H1 (cell line): Measurements from ENCODE around the gene NFYB. TPM values are rescaled to one million over a fixed set of nuclear protein-coding genes. Genes with fewer than 3 reads are reported as not detected.

Source experiments
- CTCF ChIA-PET: fragments of 300-600 bp; sonication (Branson Sonifier 250); formaldehyde crosslinking; loops from one replicate; lab custom pipeline; 2021; ENCODE audit not compliant: partially characterized antibody; lab: Charles Lee
- POLR2A ChIA-PET: fragments of 300-600 bp; sonication (Branson Sonifier 250); formaldehyde crosslinking; loops from one replicate; lab custom pipeline; 2021; ENCODE audit warnings: inconsistent platforms; ENCODE audit not compliant: partially characterized antibody; lab: Charles Lee
- DNase-seq, 2 experiments: peaks; one replicate each; pipeline versions ENCODE4 v3.0.0 to v3.0.0-alpha.2; 2010 to 2022; ENCODE audit warnings: low spot score in 2 of 2, low read depth in 1 of 2, mixed read lengths in 1 of 2
- FAIRE-seq: peaks from 2 replicates; lab custom pipeline; 2011; peaks lifted over from hg19 to GRCh38; lab: Jason Lieb, UNC
- H2AFZ ChIP-seq: 2 replicates; pipeline ENCODE4 v1.8.1; 2012; ENCODE audit warnings: low read length, inconsistent platforms
- H2AK5ac ChIP-seq: 2 replicates; pipeline ENCODE4 v1.6.1; 2013; ENCODE audit warnings: low read depth, low read length
- H2BK120ac ChIP-seq: replicated peaks from 2 replicates; pipeline ENCODE3; 2013; ENCODE audit warnings: low read depth, low read length, inconsistent platforms
- H2BK12ac ChIP-seq: 2 replicates; pipeline ENCODE4 v1.6.1; 2013; ENCODE audit warnings: low read depth, low read length
- H2BK15ac ChIP-seq: 2 replicates; pipeline ENCODE4 v1.6.1; 2013; ENCODE audit warnings: low read length
- H2BK20ac ChIP-seq: 2 replicates; pipeline ENCODE4 v1.6.1; 2013; ENCODE audit warnings: low read length
- H2BK5ac ChIP-seq: 2 replicates; pipeline ENCODE4 v1.6.1; 2013; ENCODE audit warnings: low read depth, low read length
- H3K14ac ChIP-seq: 2 replicates; pipeline ENCODE4 v1.6.1; 2013; ENCODE audit warnings: inconsistent platforms; ENCODE audit not compliant: insufficient read length
- H3K18ac ChIP-seq: 2 replicates; pipeline ENCODE4 v1.6.1; 2013; ENCODE audit warnings: low read length; ENCODE audit errors: extremely low read depth
- H3K23ac ChIP-seq: 2 replicates; pipeline ENCODE4 v1.6.1; 2013; ENCODE audit warnings: inconsistent platforms; ENCODE audit not compliant: insufficient read length
- H3K23me2 ChIP-seq: 2 replicates; pipeline ENCODE4 v1.6.1; 2013; ENCODE audit warnings: low read depth, low read length
- H3K27ac ChIP-seq: 2 replicates; pipeline ENCODE4 v1.6.1; 2011; ENCODE audit warnings: low read depth, low read length, inconsistent platforms
- H3K27me3 ChIP-seq, 4 experiments: replicated peaks in 1 of 4; 1 replicate in 1 of 4; 2 replicates in 3 of 4; pipeline versions ENCODE4 v1.6.1 to v1.8.1; 2011 to 2013; ENCODE audit warnings: low read length in 3 of 4, mild to moderate bottlenecking in 3 of 4, inconsistent platforms in 2 of 4, mixed read lengths in 2 of 4, moderate library complexity in 1 of 4; ENCODE audit not compliant: control insufficient read depth in 3 of 4, insufficient read depth in 3 of 4; ENCODE audit errors: extremely low read depth in 1 of 4
- H3K36me3 ChIP-seq, 4 experiments: 2 replicates each; pipeline versions ENCODE4 v1.6.1 to v1.8.1; 2011 to 2013; ENCODE audit warnings: mild to moderate bottlenecking in 4 of 4, low read length in 3 of 4, moderate library complexity in 2 of 4, control low read depth in 1 of 4, inconsistent platforms in 1 of 4; ENCODE audit not compliant: insufficient read depth in 4 of 4, control insufficient read depth in 2 of 4
- H3K4ac ChIP-seq: replicated peaks from 2 replicates; pipeline ENCODE3; 2013; ENCODE audit warnings: low read length, low read depth, mixed read lengths, inconsistent platforms; ENCODE audit not compliant: insufficient read length
- H3K4me1 ChIP-seq, 4 experiments: replicated peaks in 1 of 4; 1 replicate in 1 of 4; 2 replicates in 3 of 4; pipeline versions ENCODE4 v1.6.1 to v1.8.1; 2011 to 2013; ENCODE audit warnings: low read length in 3 of 4, inconsistent platforms in 2 of 4, mixed read lengths in 1 of 4; ENCODE audit not compliant: insufficient read depth in 4 of 4, control insufficient read depth in 3 of 4
- H3K4me2 ChIP-seq, 2 experiments: 2 replicates each; pipeline versions ENCODE4 v1.6.1 to v1.8.1; 2011 to 2013; ENCODE audit warnings: low read depth in 2 of 2, low read length in 2 of 2, control low read depth in 1 of 2, inconsistent platforms in 1 of 2, mild to moderate bottlenecking in 1 of 2; ENCODE audit not compliant: insufficient read depth in 1 of 2
- H3K4me3 ChIP-seq, 4 experiments: fragments of 200-600, 300-600 bp in 1 of 4; sonication (generic), shearing (Covaris generic), sonication (Bioruptor Twin) in 1 of 4; 2 replicates each; pipeline versions ENCODE4 v1.5.1 to v1.8.1; 2011 to 2016; ENCODE audit warnings: low read length in 4 of 4, low read depth in 3 of 4, control low read depth in 2 of 4, inconsistent platforms in 2 of 4, mild to moderate bottlenecking in 2 of 4, mixed read lengths in 1 of 4, moderate library complexity in 1 of 4; ENCODE audit not compliant: insufficient read depth in 2 of 4; ENCODE audit errors: extremely low read depth in 1 of 4
- H3K56ac ChIP-seq: replicated peaks from 2 replicates; pipeline ENCODE3; 2013; ENCODE audit warnings: low read depth, mild to moderate bottlenecking, mixed read lengths, low read length, inconsistent platforms; ENCODE audit not compliant: insufficient read length
- H3K79me1 ChIP-seq: 2 replicates; pipeline ENCODE4 v1.6.1; 2013; ENCODE audit warnings: low read depth, low read length, control low read depth
- H3K79me2 ChIP-seq, 2 experiments: 2 replicates each; pipeline versions ENCODE4 v1.6.1 to v1.8.1; 2012 to 2013; ENCODE audit warnings: low read length in 2 of 2, mild to moderate bottlenecking in 2 of 2, inconsistent platforms in 1 of 2; ENCODE audit not compliant: insufficient read depth in 2 of 2, control insufficient read depth in 1 of 2
- H3K9ac ChIP-seq, 4 experiments: replicated peaks in 1 of 4; 1 replicate in 1 of 4; 2 replicates in 3 of 4; pipeline versions ENCODE4 v1.6.1 to v1.8.1; 2011 to 2013; ENCODE audit warnings: low read depth in 3 of 4, low read length in 3 of 4, control low read depth in 2 of 4, mild to moderate bottlenecking in 2 of 4, moderate library complexity in 2 of 4, inconsistent platforms in 1 of 4; ENCODE audit errors: extremely low read depth in 1 of 4
- H3K9me3 ChIP-seq, 2 experiments: 2 replicates each; pipeline versions ENCODE4 v1.6.1 to v1.8.1; 2012 to 2013; ENCODE audit warnings: mild to moderate bottlenecking in 2 of 2, moderate library complexity in 2 of 2, control low read depth in 1 of 2, inconsistent platforms in 1 of 2, low read depth in 1 of 2, low read length in 1 of 2, mixed read lengths in 1 of 2; ENCODE audit not compliant: insufficient read depth in 2 of 2
- H4K20me1 ChIP-seq, 2 experiments: replicated peaks in 1 of 2; 2 replicates each; pipeline versions ENCODE3 to v1.8.1; 2011 to 2013; ENCODE audit warnings: inconsistent platforms in 2 of 2, low read length in 2 of 2, mild to moderate bottlenecking in 1 of 2; ENCODE audit not compliant: insufficient read depth in 2 of 2, control insufficient read depth in 1 of 2
- H4K5ac ChIP-seq: 2 replicates; pipeline ENCODE4 v1.6.1; 2013; ENCODE audit warnings: low read length, low read depth, mixed read lengths, inconsistent platforms; ENCODE audit not compliant: insufficient read length
- H4K8ac ChIP-seq: 2 replicates; pipeline ENCODE4 v1.8.0; 2013; ENCODE audit warnings: mild to moderate bottlenecking, moderate library complexity, low read length, inconsistent platforms; ENCODE audit not compliant: insufficient read depth; ENCODE audit errors: extremely low read depth
- H4K91ac ChIP-seq: replicated peaks from 2 replicates; pipeline ENCODE3; 2013; ENCODE audit warnings: low read length, mixed read lengths, inconsistent platforms; ENCODE audit not compliant: insufficient read length
- ASH2L ChIP-seq: fragments of 200-600, 300-600 bp; sonication (generic); IDR thresholded peaks from one replicate; pipeline ENCODE4 v1.7.1; 2017; ENCODE audit warnings: low read length
- CBX8 ChIP-seq: fragments of 300-800, 300-1000 bp; sonication (generic); IDR thresholded peaks from 2 replicates; pipeline ENCODE4 v1.7.1; 2016; ENCODE audit warnings: low read depth, low read length, borderline replicate concordance
- CHD1 ChIP-seq: IDR thresholded peaks from 2 replicates; pipeline ENCODE4 v1.6.1; 2012; ENCODE audit warnings: low read depth, low read length, improper control_type of control experiment
- EZH2 ChIP-seq: fragments of 200-600 bp; sonication (generic); IDR thresholded peaks from 2 replicates; pipeline ENCODE4 v1.7.1; 2012; ENCODE audit warnings: low read depth, mild to moderate bottlenecking, moderate library complexity, low read length, inconsistent platforms; ENCODE audit not compliant: severe bottlenecking
- GABPA ChIP-seq: IDR thresholded peaks from 2 replicates; pipeline ENCODE4 v1.6.1; 2011; ENCODE audit warnings: mild to moderate bottlenecking, low read length, moderate library complexity, borderline replicate concordance; ENCODE audit not compliant: insufficient read depth
- RFX5 ChIP-seq: IDR thresholded peaks from 2 replicates; pipeline ENCODE4 v1.6.1; 2011; ENCODE audit warnings: low read depth, low read length, improper control_type of control experiment, borderline replicate concordance
- TCF12 ChIP-seq: IDR thresholded peaks from 2 replicates; pipeline ENCODE4 v1.6.1; 2011; ENCODE audit warnings: low read depth, mild to moderate bottlenecking, low read length
- YY1 ChIP-seq: IDR thresholded peaks from 2 replicates; pipeline ENCODE4 v1.6.1; 2011; ENCODE audit warnings: low read depth, mild to moderate bottlenecking, low read length
- WGBS, 2 experiments: shearing (Covaris generic) in 1 of 2; methylation state at CpG; one replicate each; pipeline versions ENCODE4 v1.1.6 to v1.1.7; 2013 to 2015; ENCODE audit warnings: low lambda C conversion rate in 2 of 2, mixed read lengths in 2 of 2, inconsistent platforms in 1 of 2, low coverage in 1 of 2, missing lambda C conversion rate in 1 of 2; ENCODE audit not compliant: insufficient replicate concordance in 2 of 2, insufficient coverage in 1 of 2, insufficient read length in 1 of 2; ENCODE audit errors: extremely low coverage in 1 of 2, missing lambda C conversion rate in 1 of 2; 5-methylcytosine and 5-hydroxymethylcytosine counted together
- polyA plus RNA-seq, 7 experiments: library from polyadenylated mRNA; depleted of rRNA in 3 of 7; stranded (reverse) in 5 of 7; unstranded in 2 of 7; fragments of >200 nt in 5 of 7; fragments of 200-250 nt in 2 of 7; gene quantifications; 1 replicate in 5 of 7; 2 replicates in 1 of 7; 4 replicates in 1 of 7; pipeline versions ENCODE4 v1.2.1 to v1.2.3, GENCODE V29; 2011 to 2013; ENCODE audit warnings: missing spikeins in 2 of 7, mixed read lengths in 2 of 7
- total RNA-seq: library from RNA; stranded (reverse); fragmentation: NEBNext Ultra II Directional; extraction: Animal tissue kit (Norgen Biotek cat#: 25700); gene quantifications from 2 replicates; pipeline ENCODE4 v1.2.1, GENCODE V29; 2021
- TF ChIP-seq, protein P1 (sequence below): IDR thresholded peaks from 2 replicates; pipeline ENCODE4 v1.6.1; 2011; ENCODE audit warnings: low read depth, mild to moderate bottlenecking, low read length; ENCODE audit not compliant: insufficient read depth

Gene NFYB
- total and polyA plus RNA-seq, 2 of the 8 experiments (the other 6 are each of a cell fraction or from before 2014, with no cell fraction given) = 29.1 to 43.5 TPM

DNA sequence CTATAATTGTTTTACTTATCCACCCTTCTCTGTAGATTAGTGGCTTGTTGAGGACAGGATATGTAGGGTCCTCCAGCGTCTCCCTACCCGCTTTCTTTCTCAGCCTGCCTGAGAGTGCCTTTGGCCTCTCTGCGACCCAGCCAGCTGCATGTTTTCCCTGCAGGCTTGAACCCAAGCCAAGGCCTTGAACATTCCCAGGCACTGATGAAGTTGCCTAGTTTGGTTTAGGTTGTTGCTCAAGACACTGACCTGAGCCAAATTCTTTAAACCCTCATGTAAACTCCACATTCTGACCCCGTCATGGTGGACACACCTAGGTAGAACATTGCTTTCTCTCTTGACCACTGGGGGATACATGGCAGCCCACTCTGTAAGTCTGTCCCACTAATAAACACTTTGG is 44.1 kb upstream of the NFYB start:
- Histone ChIP-seq H3K27ac (no peak overlapping the region), H2BK20ac (no peak overlapping the region), H4K8ac (no peak overlapping the region), H4K20me1 (no peaks in the 10 kb centered on the region), H2BK15ac (no peak overlapping the region), H3K56ac (no peak overlapping the region), H2AFZ (no peak overlapping the region), H3K9me3 (no peaks in the 10 kb centered on the region), H3K4me2 (no peak overlapping the region), H3K79me1 (no peaks in the 10 kb centered on the region), H4K5ac (no peak overlapping the region), H3K14ac (no peak overlapping the region), H2AK5ac (no peak overlapping the region), H3K4me1 (no peaks in the 10 kb centered on the region), H3K23me2 (no peaks in the 10 kb centered on the region), H3K27me3 (no peaks in the 10 kb centered on the region), H2BK5ac (no peak overlapping the region), H3K23ac (no peak overlapping the region), H3K4ac (no peak overlapping the region), H3K4me3 (no peak overlapping the region), H3K36me3 (no peaks in the 10 kb centered on the region), H3K9ac (no peak overlapping the region), H4K91ac (no peak overlapping the region), H3K79me2 (no peaks in the 10 kb centered on the region), H2BK120ac (no peak overlapping the region), H3K18ac (no peak overlapping the region), H2BK12ac (no peak overlapping the region)
- WGBS, 2 experiments = 88% methylated on average over 4 of the region's 4 CpGs; no CpG with 5 or more reads in 1 of the 2 experiments
- DNase-seq (no peak), FAIRE-seq (no peak)
- ChIA-PET CTCF (no interaction called here), POLR2A (no interaction called here)
- TF ChIP-seq, protein P1, sequence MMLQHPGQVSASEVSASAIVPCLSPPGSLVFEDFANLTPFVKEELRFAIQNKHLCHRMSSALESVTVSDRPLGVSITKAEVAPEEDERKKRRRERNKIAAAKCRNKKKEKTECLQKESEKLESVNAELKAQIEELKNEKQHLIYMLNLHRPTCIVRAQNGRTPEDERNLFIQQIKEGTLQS = no peak
- TF ChIP-seq RFX5 (no peak), CBX8 (no peak), ASH2L (no peak), GABPA (no peak), EZH2 (no peak), TCF12 (no peak), CHD1 (no peak), YY1 (no peak)
